HUES64 (cell line): ENCODE results near the gene AADACL2.
"Not testable (repeated sequence)": the region's sequence is repeated elsewhere in the genome, so short reads cannot be mapped to it uniquely, and the experiment has no call there.

Source experiments
- H3K27ac ChIP-seq: 2 replicates; pipeline ENCODE4 v1.7.0; 2013; ENCODE audit warnings: low read depth, low read length, inconsistent platforms
- H3K27me3 ChIP-seq: 2 replicates; pipeline ENCODE4 v1.6.1; 2013; ENCODE audit warnings: mild to moderate bottlenecking, low read length; ENCODE audit not compliant: insufficient read depth
- H3K36me3 ChIP-seq: 2 replicates; pipeline ENCODE4 v1.6.1; 2013; ENCODE audit warnings: mild to moderate bottlenecking, low read length; ENCODE audit not compliant: insufficient read depth
- H3K4me1 ChIP-seq: 2 replicates; pipeline ENCODE4 v1.6.1; 2013; ENCODE audit warnings: mild to moderate bottlenecking, low read length, moderate library complexity; ENCODE audit not compliant: insufficient read depth
- H3K4me3 ChIP-seq: 2 replicates; pipeline ENCODE4 v1.5.1; 2013; ENCODE audit warnings: mild to moderate bottlenecking, low read length, moderate library complexity
- H3K9ac ChIP-seq: 2 replicates; pipeline ENCODE4 v1.6.1; 2013; ENCODE audit warnings: mild to moderate bottlenecking, low read depth, low read length
- H3K9me3 ChIP-seq: 2 replicates; pipeline ENCODE4 v1.6.1; 2013; ENCODE audit warnings: low read depth, low read length; ENCODE audit not compliant: insufficient read depth
- WGBS: fragments of 150-250, 120-280 bp; methylation state at CpG from one replicate; pipeline ENCODE4 v1.1.7; 2013; ENCODE audit warnings: missing lambda C conversion rate; 5-methylcytosine and 5-hydroxymethylcytosine counted together

AADACL2 gene

DNA sequence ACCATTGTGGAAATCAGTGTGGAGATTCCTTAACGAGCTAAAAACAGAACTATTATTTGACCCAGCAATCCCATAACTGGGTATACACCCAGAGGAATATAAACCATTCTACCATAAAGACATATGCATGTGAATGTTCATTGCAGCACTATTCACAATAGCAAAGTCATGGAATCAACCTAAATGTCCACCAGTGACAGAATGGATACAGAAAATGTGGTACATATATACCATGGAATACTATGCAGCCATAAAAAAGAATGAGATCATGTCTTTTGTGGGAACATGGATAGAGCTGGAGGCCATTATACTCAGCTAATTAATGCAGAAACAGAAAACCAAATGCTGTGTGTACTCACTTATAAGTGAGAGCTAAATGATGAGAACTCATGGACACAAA is 31.0 kb downstream of the AADACL2 start:
- WGBS, result 75% methylated on average over 1 of the region's 1 CpG
- H3K9me3 ChIP-seq, result not testable (repeated sequence)

GRCh38 chr3:151765685-151766084 is 32.0 kb downstream of the AADACL2 start:
- H3K27ac ChIP-seq, result no peak overlapping the region
- H3K9ac ChIP-seq, result no peak overlapping the region
- H3K4me1 ChIP-seq, result 0 out of 2 replicates have a peak, but pooled peaks cover 3% of the 10 kb centered on the region
- no peak overlapping the region for H3K4me3 ChIP-seq
- no peaks in the 10 kb centered on the region for H3K27me3 ChIP-seq
- H3K36me3 ChIP-seq, result no peaks in the 10 kb centered on the region
- no peaks in the 10 kb centered on the region for H3K9me3 ChIP-seq

More for the DNA sequence above, 31.0 kb downstream of the AADACL2 start:
- not testable (repeated sequence) for H3K27me3 ChIP-seq, H3K4me1 ChIP-seq, H3K36me3 ChIP-seq, H3K9ac ChIP-seq, H3K27ac ChIP-seq, H3K4me3 ChIP-seq

DNA sequence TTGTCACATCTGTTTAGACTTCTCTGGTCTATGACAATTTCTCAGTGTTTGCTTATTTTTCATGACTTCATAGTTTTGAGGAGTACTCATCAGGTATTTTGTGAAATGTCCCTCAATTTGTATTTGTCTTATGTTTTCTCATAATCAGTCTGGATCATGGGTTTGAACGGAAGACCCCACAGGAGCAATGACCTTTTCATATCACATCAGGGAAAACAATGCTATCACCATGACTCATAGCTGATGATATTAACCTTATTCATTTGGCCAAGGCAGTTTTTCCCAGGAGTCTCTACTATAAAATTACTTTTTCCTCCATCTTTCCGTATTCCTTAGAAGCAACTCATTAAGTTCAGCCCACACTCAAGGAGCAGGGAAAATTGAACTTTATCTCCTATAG is 32.7 kb downstream of the AADACL2 start:
- H3K9ac ChIP-seq, result no peak overlapping the region
- no peak overlapping the region for H3K4me3 ChIP-seq
- no peaks in the 10 kb centered on the region for H3K9me3 ChIP-seq
- no peaks in the 10 kb centered on the region for H3K27me3 ChIP-seq
- H3K27ac ChIP-seq, result no peak overlapping the region
- H3K36me3 ChIP-seq, result no peaks in the 10 kb centered on the region
- WGBS, result 98% methylated on average over 2 of the region's 2 CpGs
- 0 out of 2 replicates have a peak, but pooled peaks cover 3% of the 10 kb centered on the region for H3K4me1 ChIP-seq

- Histone ChIP-seq H3K4me3 (no peak overlapping the region), H3K9ac (no peak overlapping the region), H3K27me3 (no peaks in the 10 kb centered on the region), H3K27ac (no peak overlapping the region), H3K4me1 (no peaks in the 10 kb centered on the region), H3K36me3 (no peaks in the 10 kb centered on the region), H3K9me3 (no peaks in the 10 kb centered on the region)
- no CpG with 5 or more reads among the region's 1 CpG for WGBS
These were observed 34.7 kb downstream of the AADACL2 start for GRCh38 chr3:151768393-151768930.

DNA sequence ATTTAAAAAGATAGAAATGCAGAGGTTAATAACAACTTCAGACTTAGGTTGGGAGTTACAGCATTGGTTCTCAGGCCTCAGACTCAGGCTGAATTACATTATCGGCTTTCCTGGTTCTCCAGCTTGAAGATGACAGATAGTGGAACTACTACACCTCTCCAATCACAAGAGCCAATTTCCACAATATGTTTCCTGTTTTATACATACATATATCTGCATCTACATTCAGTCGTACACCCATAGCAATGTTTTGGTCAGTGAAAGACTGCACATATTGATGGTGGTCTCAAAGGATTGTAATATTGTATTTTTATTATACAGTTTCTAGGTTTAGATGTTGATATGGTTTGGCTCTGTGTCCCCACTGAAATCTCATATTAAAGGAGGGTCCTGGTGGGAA is 35.4 kb downstream of the AADACL2 start:
- H3K4me3 ChIP-seq, result no peak overlapping the region
- H3K4me1 ChIP-seq, result no peaks in the 10 kb centered on the region
- H3K27me3 ChIP-seq, result no peaks in the 10 kb centered on the region
- 99% methylated on average over 2 of the region's 2 CpGs for WGBS
- no peaks in the 10 kb centered on the region for H3K36me3 ChIP-seq
- H3K9me3 ChIP-seq, result no peaks in the 10 kb centered on the region
- no peak overlapping the region for H3K9ac ChIP-seq
- no peak overlapping the region for H3K27ac ChIP-seq

DNA sequence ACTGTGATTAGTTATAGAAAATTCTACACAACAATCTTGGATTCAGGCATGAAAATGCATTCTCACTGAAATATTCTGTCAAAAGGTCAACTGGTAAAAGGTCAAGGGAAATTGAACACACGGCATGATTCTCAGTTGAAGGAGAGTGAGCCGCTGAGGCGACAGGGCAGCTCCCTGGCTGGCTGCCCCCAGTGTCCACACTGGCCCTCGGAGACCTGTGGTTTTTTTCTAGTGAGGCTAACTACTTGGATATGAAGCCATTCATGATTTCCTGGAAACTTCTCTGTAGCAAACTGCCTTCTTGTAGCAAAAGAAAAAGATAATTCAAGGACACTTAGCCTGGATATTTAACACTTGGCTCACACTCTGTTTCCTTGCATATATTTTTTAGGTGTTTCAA is 37.2 kb downstream of the AADACL2 start:
- Histone ChIP-seq H3K27me3 (no peaks in the 10 kb centered on the region), H3K36me3 (no peaks in the 10 kb centered on the region), H3K4me1 (no peaks in the 10 kb centered on the region), H3K4me3 (no peak overlapping the region), H3K9me3 (no peaks in the 10 kb centered on the region), H3K27ac (no peak overlapping the region), H3K9ac (no peak overlapping the region)
- WGBS, result 94% methylated on average over 4 of the region's 4 CpGs

DNA sequence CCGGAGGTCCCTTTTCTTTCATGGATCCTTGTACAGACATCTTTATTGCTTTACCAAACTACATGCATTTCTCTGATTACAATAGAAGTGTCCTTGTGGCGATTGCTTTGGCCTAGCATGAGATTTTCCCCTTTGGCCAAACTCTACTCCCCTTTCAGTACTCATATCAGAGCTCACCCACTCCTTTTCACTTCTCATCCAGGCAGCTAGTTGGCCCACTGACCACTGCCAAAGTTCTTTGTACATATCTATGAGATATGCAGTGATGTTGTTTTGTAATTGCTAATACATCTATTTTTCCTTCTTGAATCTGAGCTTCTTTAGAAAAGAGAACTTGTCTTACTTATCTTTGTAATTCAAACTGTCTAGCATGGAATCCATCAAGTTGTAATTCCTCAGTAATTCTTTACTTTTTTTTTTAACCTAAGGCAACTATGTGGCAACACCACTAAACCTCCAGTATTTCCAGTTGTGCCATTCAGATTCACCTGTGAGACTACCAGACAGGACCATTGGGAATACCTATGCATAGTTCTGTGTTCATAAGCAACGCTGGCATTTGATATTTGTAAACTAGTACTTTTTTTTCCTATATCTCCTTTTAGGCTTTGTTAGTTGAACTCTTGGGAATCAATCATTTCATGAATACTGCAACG is 39.2 kb downstream of the AADACL2 start:
- no peak overlapping the region for H3K9ac ChIP-seq
- no peaks in the 10 kb centered on the region for H3K36me3 ChIP-seq
- no peak overlapping the region for H3K27ac ChIP-seq
- H3K4me3 ChIP-seq, result no peak overlapping the region
- no peaks in the 10 kb centered on the region for H3K27me3 ChIP-seq
- H3K9me3 ChIP-seq, result no peaks in the 10 kb centered on the region
- no peaks in the 10 kb centered on the region for H3K4me1 ChIP-seq
- 95% methylated on average over 4 of the region's 4 CpGs for WGBS

GRCh38 chr3:151774235-151774634 is 40.5 kb downstream of the AADACL2 start:
- Histone ChIP-seq H3K9me3 (no peaks in the 10 kb centered on the region), H3K9ac (no peak overlapping the region), H3K36me3 (no peaks in the 10 kb centered on the region), H3K27ac (no peak overlapping the region), H3K4me3 (no peak overlapping the region), H3K27me3 (no peaks in the 10 kb centered on the region), H3K4me1 (no peaks in the 10 kb centered on the region)
- 84% methylated on average over 1 of the region's 1 CpG for WGBS

DNA sequence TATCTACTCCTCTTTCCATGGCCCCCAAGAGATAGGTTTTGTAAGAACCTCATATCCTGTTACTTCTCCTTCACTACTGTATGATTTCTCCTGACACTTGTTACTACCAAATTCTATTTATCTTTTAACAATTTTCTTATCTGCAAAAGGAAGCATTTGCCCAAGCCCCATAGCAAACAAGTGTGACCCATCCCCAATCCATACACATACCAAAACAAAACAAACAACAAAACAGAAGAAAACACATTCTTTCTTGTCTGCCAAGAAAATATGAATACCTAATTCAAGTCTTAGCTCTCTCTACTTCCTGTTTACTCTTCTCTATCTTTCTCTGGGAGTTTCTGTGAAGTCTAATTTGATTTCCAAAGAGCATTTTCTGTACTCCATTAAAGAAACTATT is 41.2 kb downstream of the AADACL2 start:
- no peak overlapping the region for H3K27ac ChIP-seq
- no peaks in the 10 kb centered on the region for H3K36me3 ChIP-seq
- no peak overlapping the region for H3K9ac ChIP-seq
- H3K4me1 ChIP-seq, result no peaks in the 10 kb centered on the region
- H3K27me3 ChIP-seq, result no peaks in the 10 kb centered on the region
- no peak overlapping the region for H3K4me3 ChIP-seq
- H3K9me3 ChIP-seq, result no peaks in the 10 kb centered on the region

DNA sequence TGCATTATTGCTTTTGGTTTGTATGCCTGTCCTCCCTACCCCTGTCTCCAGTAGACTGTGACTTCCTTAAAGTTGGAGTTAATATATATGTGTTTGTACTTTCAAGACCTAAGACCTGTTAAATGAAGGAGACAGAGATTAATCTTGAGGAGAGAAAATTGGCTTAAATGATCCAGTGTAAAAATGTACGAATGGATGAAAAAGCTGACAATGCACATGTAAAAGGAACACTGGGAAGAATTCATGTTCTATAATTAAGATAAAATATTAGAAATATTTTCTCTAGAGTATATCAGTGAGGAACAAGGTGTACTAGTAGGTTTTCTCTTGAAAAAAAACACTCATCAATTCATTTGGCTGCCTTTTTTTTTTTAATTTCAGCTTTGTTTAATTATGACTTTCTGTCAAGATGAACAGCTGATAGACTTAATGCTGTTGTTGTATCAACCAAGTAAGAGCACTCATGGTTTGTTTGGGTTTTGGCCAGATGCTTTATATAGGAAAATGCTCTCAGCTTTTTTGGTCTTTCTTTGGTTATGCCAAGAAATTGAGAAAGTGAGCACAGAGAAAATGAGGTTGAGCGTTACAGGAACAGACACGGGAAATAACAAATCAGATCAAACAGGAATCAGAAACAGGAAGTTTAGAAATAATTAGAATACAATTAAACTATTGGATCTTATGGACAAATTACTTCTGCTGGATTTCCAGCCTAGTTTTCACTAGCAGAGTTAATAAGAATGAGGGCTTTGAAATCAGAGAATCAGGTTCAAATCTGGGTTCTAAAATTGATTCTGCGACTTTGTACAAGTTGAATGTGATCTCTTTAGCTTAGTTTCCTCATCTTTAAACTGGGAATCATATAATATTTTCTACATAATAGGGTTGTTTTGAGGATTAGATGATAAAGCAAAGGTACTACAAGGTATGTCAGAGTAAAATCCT is 41.9 kb downstream of the AADACL2 start:
- 92% methylated on average over 4 of the region's 4 CpGs for WGBS
- H3K9me3 ChIP-seq, result no peaks in the 10 kb centered on the region
- H3K27me3 ChIP-seq, result no peaks in the 10 kb centered on the region
- no peak overlapping the region for H3K4me3 ChIP-seq
- H3K27ac ChIP-seq, result no peak overlapping the region
- no peak overlapping the region for H3K9ac ChIP-seq
- no peaks in the 10 kb centered on the region for H3K4me1 ChIP-seq
- H3K36me3 ChIP-seq, result no peaks in the 10 kb centered on the region

- Histone ChIP-seq H3K36me3 (no peaks in the 10 kb centered on the region), H3K27me3 (no peaks in the 10 kb centered on the region), H3K9ac (no peak overlapping the region), H3K4me3 (no peak overlapping the region), H3K9me3 (no peaks in the 10 kb centered on the region), H3K27ac (no peak overlapping the region), H3K4me1 (no peaks in the 10 kb centered on the region)
- 100% methylated on average over 1 of the region's 1 CpG for WGBS
These were observed 42.6 kb downstream of the AADACL2 start for GRCh38 chr3:151776259-151776740.
